Keratinocyte (primary cell): ENCODE data around the gene TEX38.

Experiments used
- CTCF ChIP-seq, 3 experiments: IDR thresholded peaks in 1 of 3; conservative IDR thresholded peaks in 1 of 3; optimal IDR thresholded peaks in 1 of 3; 2 replicates in 2 of 3; 3 replicates in 1 of 3; pipeline versions ENCODE3 to v1.5.1; 2011; ENCODE audit warnings: low read length in 3 of 3, mild to moderate bottlenecking in 3 of 3, moderate library complexity in 2 of 3, control low read depth in 1 of 3, inconsistent platforms in 1 of 3; ENCODE audit not compliant: insufficient read depth in 2 of 3; ENCODE audit errors: extremely low read depth in 1 of 3
- EZH2 ChIP-seq: IDR thresholded peaks from one replicate; pipeline ENCODE4 v1.6.1; 2012; ENCODE audit warnings: inconsistent platforms, mild to moderate bottlenecking, low read length, moderate library complexity

GRCh38 chr1:46691997-46692790 is 20.5 kb downstream of the TEX38 start:
- peak in 1 of 3 experiments; percentile 12 for TF ChIP-seq CTCF (optimal IDR thresholded peaks at IDR 0.05 in 1 of 3, IDR thresholded peaks at IDR 0.05 in 1 of 3, conservative IDR thresholded peaks at IDR 0.05 in 1 of 3; ENCODE audit: extremely low read depth in 1 of 3, insufficient read depth in 2 of 3, low read length in 3 of 3)
- no peak for TF ChIP-seq EZH2
